Measurements from ENCODE around the gene TRAPPC2B. TPM values are rescaled to one million over a fixed set of nuclear protein-coding genes. Genes with fewer than 3 reads are reported as not detected.

The TRAPPC2B gene
- total RNA-seq, 1 donor from 2014 or later: 15.7 TPM

DNA sequence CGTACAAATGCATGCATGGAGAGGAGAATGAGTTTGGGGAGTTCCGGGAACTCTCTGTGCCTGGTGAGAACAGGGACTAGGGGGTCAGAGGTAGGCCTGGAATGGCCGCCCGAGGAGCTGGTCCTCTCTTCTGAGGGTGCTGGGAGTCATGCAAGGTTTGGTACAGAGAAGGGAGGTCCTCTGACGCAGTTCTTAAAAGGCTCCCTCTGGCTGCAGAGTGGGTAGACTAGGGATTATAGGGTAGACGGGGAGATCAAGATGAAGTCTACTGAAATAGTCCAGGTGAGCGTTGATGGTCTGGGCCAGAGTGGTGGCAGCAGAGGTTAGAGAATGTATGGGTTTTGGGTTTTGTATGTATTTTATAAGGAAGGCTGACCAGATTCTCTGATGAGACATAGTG lies 11.5 kb upstream of the TRAPPC2B start:
- DNase-seq: no peak
- Mint-ChIP-seq H3K4me3 (ENCODE audit: unreplicated experiment) (peak overlapping the region; percentile 99), H3K36me3 (ENCODE audit: unreplicated experiment) (peaks cover 8% of the 10 kb centered on the region), H3K27ac (ENCODE audit: unreplicated experiment) (peak overlapping the region; percentile 92), H3K9me3 (ENCODE audit: unreplicated experiment) (peaks cover 9% of the 10 kb centered on the region), H3K4me1 (ENCODE audit: low read depth, unreplicated experiment) (peaks cover 11% of the 10 kb centered on the region), H3K27me3 (ENCODE audit: unreplicated experiment) (no peaks in the 10 kb centered on the region)
- TF ChIP-seq, protein P1, sequence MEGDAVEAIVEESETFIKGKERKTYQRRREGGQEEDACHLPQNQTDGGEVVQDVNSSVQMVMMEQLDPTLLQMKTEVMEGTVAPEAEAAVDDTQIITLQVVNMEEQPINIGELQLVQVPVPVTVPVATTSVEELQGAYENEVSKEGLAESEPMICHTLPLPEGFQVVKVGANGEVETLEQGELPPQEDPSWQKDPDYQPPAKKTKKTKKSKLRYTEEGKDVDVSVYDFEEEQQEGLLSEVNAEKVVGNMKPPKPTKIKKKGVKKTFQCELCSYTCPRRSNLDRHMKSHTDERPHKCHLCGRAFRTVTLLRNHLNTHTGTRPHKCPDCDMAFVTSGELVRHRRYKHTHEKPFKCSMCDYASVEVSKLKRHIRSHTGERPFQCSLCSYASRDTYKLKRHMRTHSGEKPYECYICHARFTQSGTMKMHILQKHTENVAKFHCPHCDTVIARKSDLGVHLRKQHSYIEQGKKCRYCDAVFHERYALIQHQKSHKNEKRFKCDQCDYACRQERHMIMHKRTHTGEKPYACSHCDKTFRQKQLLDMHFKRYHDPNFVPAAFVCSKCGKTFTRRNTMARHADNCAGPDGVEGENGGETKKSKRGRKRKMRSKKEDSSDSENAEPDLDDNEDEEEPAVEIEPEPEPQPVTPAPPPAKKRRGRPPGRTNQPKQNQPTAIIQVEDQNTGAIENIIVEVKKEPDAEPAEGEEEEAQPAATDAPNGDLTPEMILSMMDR (IDR thresholded peaks at IDR 0.05; ENCODE audit: partially characterized antibody, unreplicated experiment): no peak

DNA sequence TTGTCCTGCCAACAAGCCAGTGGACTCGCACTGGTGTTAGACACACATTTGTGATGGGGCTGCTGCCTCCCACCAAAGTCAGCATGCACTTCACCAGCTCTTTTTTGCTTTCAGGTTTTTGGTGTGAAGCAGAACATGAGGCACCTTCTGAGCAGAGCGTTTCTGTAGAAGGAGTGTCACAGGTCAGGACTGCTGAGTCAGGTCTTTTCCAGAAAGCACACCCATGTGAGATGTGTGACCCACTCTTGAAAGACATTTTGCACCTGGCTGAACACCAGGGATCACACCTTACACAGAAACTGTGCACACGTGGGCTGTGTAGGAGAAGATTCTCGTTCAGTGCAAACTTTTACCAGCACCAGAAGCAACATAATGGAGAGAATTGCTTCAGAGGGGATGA lies 7.4 kb upstream of the TRAPPC2B start:
- Mint-ChIP-seq H3K9me3 (ENCODE audit: unreplicated experiment) (peaks cover 6% of the 10 kb centered on the region), H3K36me3 (ENCODE audit: unreplicated experiment) (peaks cover 8% of the 10 kb centered on the region), H3K4me1 (ENCODE audit: low read depth, unreplicated experiment) (peaks cover 11% of the 10 kb centered on the region), H3K27me3 (ENCODE audit: unreplicated experiment) (no peaks in the 10 kb centered on the region), H3K27ac (ENCODE audit: unreplicated experiment) (no peak overlapping the region), H3K4me3 (ENCODE audit: unreplicated experiment) (no peak overlapping the region)
- DNase-seq: no peak
- TF ChIP-seq, protein P1 (IDR thresholded peaks at IDR 0.05; ENCODE audit: partially characterized antibody, unreplicated experiment): no peak

DNA sequence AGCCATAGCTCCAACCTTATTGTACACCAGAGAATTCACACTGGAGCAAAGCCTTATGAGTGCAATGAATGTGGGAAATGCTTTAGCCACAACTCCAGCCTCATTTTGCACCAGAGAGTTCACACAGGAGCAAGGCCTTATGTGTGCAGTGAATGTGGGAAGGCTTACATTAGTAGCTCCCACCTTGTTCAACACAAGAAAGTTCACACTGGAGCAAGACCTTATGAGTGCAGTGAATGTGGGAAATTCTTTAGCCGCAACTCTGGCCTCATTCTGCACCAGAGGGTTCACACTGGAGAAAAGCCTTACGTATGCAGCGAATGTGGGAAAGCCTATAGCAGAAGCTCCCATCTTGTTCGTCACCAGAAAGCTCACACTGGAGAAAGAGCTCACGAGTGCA lies 5.9 kb upstream of the TRAPPC2B start:
- H3K4me1 Mint-ChIP-seq (ENCODE audit: low read depth, unreplicated experiment): peaks cover 5% of the 10 kb centered on the region
- peaks cover 2% of the 10 kb centered on the region for H3K9me3 Mint-ChIP-seq (ENCODE audit: unreplicated experiment)
- H3K27me3 Mint-ChIP-seq (ENCODE audit: unreplicated experiment): no peaks in the 10 kb centered on the region
- H3K27ac Mint-ChIP-seq (ENCODE audit: unreplicated experiment): no peak overlapping the region
- DNase-seq: no peak
- peaks cover 8% of the 10 kb centered on the region for H3K36me3 Mint-ChIP-seq (ENCODE audit: unreplicated experiment)
- H3K4me3 Mint-ChIP-seq (ENCODE audit: unreplicated experiment): no peak overlapping the region
- TF ChIP-seq, protein P1 (IDR thresholded peaks at IDR 0.05; ENCODE audit: partially characterized antibody, unreplicated experiment): no peak

DNA sequence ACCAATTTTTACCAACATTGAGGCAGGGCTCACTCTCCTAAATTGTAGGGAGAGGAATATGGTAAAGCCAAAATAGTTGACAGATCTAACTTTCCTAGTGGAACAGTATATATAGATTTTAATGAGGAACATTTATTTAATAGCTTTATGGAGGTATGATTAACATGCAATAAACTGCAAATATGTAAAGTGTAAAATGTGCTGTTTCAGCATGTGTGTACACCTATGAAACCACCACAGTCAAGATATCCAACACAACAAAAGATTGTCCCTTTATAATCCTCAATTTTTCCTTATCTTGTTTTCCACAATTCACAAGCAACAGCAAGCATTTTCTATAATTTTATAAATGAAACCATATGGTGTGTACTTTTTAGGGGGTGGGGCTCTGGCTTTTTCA lies 4.1 kb upstream of the TRAPPC2B start:
- Mint-ChIP-seq H3K27me3 (ENCODE audit: unreplicated experiment) (peaks cover 2% of the 10 kb centered on the region), H3K9me3 (ENCODE audit: unreplicated experiment) (peaks cover 4% of the 10 kb centered on the region), H3K4me1 (ENCODE audit: low read depth, unreplicated experiment) (peaks cover 7% of the 10 kb centered on the region), H3K4me3 (ENCODE audit: unreplicated experiment) (no peak overlapping the region), H3K27ac (ENCODE audit: unreplicated experiment) (no peak overlapping the region), H3K36me3 (ENCODE audit: unreplicated experiment) (peaks cover 8% of the 10 kb centered on the region)
- TF ChIP-seq, protein P1 (IDR thresholded peaks at IDR 0.05; ENCODE audit: partially characterized antibody, unreplicated experiment): no peak
- no peak for DNase-seq

DNA sequence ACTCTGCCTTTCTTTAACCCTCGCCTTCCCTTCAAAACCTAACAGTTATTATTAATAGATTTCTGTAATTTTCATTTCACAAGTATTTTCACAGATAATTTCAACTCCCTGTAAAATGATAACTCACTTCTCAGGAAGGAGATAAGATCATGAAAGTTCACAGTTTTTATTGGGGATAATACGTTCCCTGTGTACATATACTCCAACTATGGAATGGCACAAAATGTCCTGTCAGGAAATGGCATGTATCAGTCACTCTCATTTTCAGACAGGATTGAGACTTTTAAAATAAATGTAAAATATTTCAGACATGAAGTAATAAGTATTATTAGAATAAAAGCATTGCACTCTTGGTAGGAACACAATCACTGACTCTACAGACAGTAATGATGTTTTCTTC lies 932 bp upstream of the TRAPPC2B start:
- no peak for DNase-seq
- Mint-ChIP-seq H3K4me1 (ENCODE audit: low read depth, unreplicated experiment) (peaks cover 7% of the 10 kb centered on the region), H3K4me3 (ENCODE audit: unreplicated experiment) (peak overlapping the region; percentile 97), H3K9me3 (ENCODE audit: unreplicated experiment) (peaks cover 4% of the 10 kb centered on the region), H3K27me3 (ENCODE audit: unreplicated experiment) (peaks cover 2% of the 10 kb centered on the region), H3K36me3 (ENCODE audit: unreplicated experiment) (no peaks in the 10 kb centered on the region), H3K27ac (ENCODE audit: unreplicated experiment) (peak overlapping the region; percentile 91)
- TF ChIP-seq, protein P1 (IDR thresholded peaks at IDR 0.05; ENCODE audit: partially characterized antibody, unreplicated experiment): no peak
